ENCODE measurements around the gene CIDEB. TPM values are rescaled to one million over a fixed set of nuclear protein-coding genes. Genes with fewer than 3 reads are reported as not detected.

Gene CIDEB
- total RNA-seq, 1 experiment from 2014 or later: not detected

DNA sequence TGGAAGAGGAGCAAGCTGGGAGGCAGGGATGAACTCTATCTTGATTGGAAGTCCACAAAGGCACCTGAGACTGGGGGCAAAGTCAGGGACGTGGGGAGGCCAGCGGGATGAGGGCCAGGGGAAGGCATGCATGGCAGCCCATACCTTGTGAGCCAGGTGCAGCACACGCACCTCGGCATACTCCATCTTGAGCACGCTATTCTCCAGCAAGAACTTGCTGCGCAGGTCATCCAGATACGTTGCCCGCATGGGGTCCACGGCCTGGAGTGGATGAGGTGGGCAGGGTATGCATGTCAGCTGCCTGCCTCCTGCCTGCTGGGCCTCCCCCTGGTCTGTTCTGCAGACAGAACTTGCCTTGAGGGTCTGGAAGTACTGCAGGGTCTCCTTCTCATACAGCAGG lies 40.3 kb downstream of the CIDEB start:
- peaks cover 8% of the 10 kb centered on the region for H3K4me1 ChIP-seq (replicated peaks; ENCODE audit: insufficient read depth)
- ChIA-PET POLR2A (ENCODE audit: unreplicated experiment) (no interaction called here), CTCF (no interaction called here)
- no peaks in the 10 kb centered on the region for H3K9me2 ChIP-seq (ENCODE audit: insufficient read depth)
- intact Hi-C loops (cut with micrococcal nuclease; ENCODE audit: unreplicated experiment): no loop called here
- H3K27ac ChIP-seq: no peak overlapping the region
- no TSS peak for BruUV-seq (replicated peaks)
- no peaks in the 10 kb centered on the region for H3K27me3 ChIP-seq (ENCODE audit: insufficient read depth, low read depth)
- H3K79me2 ChIP-seq (ENCODE audit: low read depth): no peaks in the 10 kb centered on the region
- no peak overlapping the region for H2AFZ ChIP-seq
- no peaks in the 10 kb centered on the region for H3K36me3 ChIP-seq (ENCODE audit: low read depth)
- H3F3A ChIP-seq (ENCODE audit: insufficient read depth, low read depth): 0 out of 2 replicates have a peak, but pooled peaks cover 4% of the 10 kb centered on the region
- no peaks in the 10 kb centered on the region for H3K9me3 ChIP-seq (ENCODE audit: insufficient read depth, low read depth)
- H4K20me1 ChIP-seq (ENCODE audit: insufficient read depth): no peaks in the 10 kb centered on the region
- no peak overlapping the region for H3K4me2 ChIP-seq
- H3K4me3 ChIP-seq: no peak overlapping the region
- DNase-seq: no peak
- TF ChIP-seq, protein P1, sequence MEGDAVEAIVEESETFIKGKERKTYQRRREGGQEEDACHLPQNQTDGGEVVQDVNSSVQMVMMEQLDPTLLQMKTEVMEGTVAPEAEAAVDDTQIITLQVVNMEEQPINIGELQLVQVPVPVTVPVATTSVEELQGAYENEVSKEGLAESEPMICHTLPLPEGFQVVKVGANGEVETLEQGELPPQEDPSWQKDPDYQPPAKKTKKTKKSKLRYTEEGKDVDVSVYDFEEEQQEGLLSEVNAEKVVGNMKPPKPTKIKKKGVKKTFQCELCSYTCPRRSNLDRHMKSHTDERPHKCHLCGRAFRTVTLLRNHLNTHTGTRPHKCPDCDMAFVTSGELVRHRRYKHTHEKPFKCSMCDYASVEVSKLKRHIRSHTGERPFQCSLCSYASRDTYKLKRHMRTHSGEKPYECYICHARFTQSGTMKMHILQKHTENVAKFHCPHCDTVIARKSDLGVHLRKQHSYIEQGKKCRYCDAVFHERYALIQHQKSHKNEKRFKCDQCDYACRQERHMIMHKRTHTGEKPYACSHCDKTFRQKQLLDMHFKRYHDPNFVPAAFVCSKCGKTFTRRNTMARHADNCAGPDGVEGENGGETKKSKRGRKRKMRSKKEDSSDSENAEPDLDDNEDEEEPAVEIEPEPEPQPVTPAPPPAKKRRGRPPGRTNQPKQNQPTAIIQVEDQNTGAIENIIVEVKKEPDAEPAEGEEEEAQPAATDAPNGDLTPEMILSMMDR (conservative IDR thresholded peaks at IDR 0.05): no peak
- TF ChIP-seq EZH2 (IDR thresholded peaks at IDR 0.05; ENCODE audit: low read depth): no peak

DNA sequence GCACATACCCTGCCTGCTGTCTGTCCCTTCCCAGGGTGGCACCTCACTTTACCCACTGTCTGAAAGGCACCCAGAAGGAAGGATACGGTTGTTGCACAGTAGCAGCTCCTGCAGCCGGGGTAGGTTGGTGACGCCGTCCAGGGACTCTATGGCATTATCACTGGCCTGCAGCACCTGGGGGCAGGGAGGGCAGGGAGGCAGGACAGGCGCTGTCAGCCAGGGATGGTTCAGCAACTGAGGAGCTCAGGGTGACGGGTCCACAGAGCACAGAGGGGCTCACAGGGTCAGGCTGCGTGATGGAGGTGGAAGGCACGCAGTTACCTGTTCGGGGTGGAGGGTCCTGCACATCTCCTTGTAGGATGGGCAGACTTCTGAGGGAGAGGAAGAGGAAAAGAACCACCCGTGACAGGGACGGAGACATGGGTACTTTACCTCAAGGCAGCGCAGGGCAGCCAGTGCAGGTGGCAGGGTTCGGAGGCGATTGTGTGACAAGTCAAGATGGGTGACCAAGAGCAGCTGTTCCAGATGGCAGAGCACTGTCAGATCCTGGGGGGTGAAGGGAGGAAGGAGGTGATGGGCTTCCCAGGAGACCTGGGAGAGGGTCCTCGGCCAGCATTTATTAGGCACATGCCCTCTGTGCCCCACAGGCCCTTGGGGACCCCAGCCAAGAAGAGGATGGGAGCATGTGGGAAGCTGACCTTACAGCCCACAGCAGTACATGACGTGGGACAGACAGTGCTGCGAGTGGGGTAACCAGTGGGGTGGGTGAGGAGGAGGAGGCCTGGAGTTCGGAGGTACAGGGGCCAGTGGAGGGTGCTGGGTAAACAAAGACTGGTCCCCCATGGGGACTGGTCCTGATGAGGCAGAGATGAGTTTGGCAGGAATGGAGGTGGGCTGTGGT lies 41.2 kb downstream of the CIDEB start:
- no peak overlapping the region for H2AFZ ChIP-seq
- H3K4me3 ChIP-seq: no peak overlapping the region
- H3K4me2 ChIP-seq: no peak overlapping the region
- no peak overlapping the region for H3K27ac ChIP-seq
- CTCF ChIA-PET: no interaction called here
- no TSS peak for BruUV-seq (replicated peaks)
- no peaks in the 10 kb centered on the region for H4K20me1 ChIP-seq (ENCODE audit: insufficient read depth)
- H3F3A ChIP-seq (ENCODE audit: insufficient read depth, low read depth): no peaks in the 10 kb centered on the region
- no peaks in the 10 kb centered on the region for H3K9me2 ChIP-seq (ENCODE audit: insufficient read depth)
- no peaks in the 10 kb centered on the region for H3K27me3 ChIP-seq (ENCODE audit: insufficient read depth, low read depth)
- TF ChIP-seq, protein P1 (conservative IDR thresholded peaks at IDR 0.05): no peak
- no peak for TF ChIP-seq EZH2 (IDR thresholded peaks at IDR 0.05; ENCODE audit: low read depth)
- no peaks in the 10 kb centered on the region for H3K79me2 ChIP-seq (ENCODE audit: low read depth)
- no peaks in the 10 kb centered on the region for H3K36me3 ChIP-seq (ENCODE audit: low read depth)
- POLR2A ChIA-PET (ENCODE audit: unreplicated experiment): no interaction called here
- DNase-seq: no peak
- no peaks in the 10 kb centered on the region for H3K9me3 ChIP-seq (ENCODE audit: insufficient read depth, low read depth)
- peaks cover under 1% of the 10 kb centered on the region; the same call in 1 of the 2 replicates for H3K4me1 ChIP-seq (replicated peaks; ENCODE audit: insufficient read depth)
- intact Hi-C loops (cut with micrococcal nuclease; ENCODE audit: unreplicated experiment): no loop called here

DNA sequence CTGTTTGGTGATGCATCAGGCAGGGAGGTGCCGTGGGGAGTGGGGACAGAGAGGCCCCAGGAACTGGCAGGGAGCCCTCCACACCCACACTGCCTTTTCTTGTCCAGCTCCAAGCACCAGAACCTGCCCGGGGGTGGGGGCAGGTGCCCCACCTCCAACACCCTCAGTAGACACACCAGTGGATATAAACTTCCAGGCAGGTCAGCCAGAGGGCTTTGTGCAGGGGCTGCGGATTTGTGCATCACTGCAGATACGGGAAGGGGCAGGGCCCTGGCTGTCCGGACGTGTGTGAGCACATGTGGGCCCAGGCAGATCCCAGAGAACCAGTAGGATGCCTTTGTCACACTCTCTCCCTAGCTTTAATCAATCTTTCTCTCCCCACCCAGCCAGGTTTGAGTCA lies 43.5 kb downstream of the CIDEB start:
- H3K79me2 ChIP-seq (ENCODE audit: low read depth): no peaks in the 10 kb centered on the region
- no peak overlapping the region for H2AFZ ChIP-seq
- CTCF ChIA-PET: interaction anchor here (1.3 kb wide), 1 partner anchor 22 kb away, joined by 3 read pairs; the partner anchor contains the start of gene TINF2
- no peaks in the 10 kb centered on the region for H3F3A ChIP-seq (ENCODE audit: insufficient read depth, low read depth)
- no peak for TF ChIP-seq EZH2 (IDR thresholded peaks at IDR 0.05; ENCODE audit: low read depth)
- TF ChIP-seq, protein P1 (conservative IDR thresholded peaks at IDR 0.05): no peak
- H4K20me1 ChIP-seq (ENCODE audit: insufficient read depth): no peaks in the 10 kb centered on the region
- H3K27ac ChIP-seq: no peak overlapping the region
- BruUV-seq (replicated peaks): no TSS peak
- no peaks in the 10 kb centered on the region for H3K36me3 ChIP-seq (ENCODE audit: low read depth)
- H3K4me2 ChIP-seq: no peak overlapping the region
- H3K9me3 ChIP-seq (ENCODE audit: insufficient read depth, low read depth): no peaks in the 10 kb centered on the region
- POLR2A ChIA-PET (ENCODE audit: unreplicated experiment): interaction anchor here (0.5 kb wide), 1 partner anchor 116 kb away, joined by 8 read pairs; no protein-coding TSS in a partner anchor
- no peaks in the 10 kb centered on the region for H3K27me3 ChIP-seq (ENCODE audit: insufficient read depth, low read depth)
- intact Hi-C loops (cut with micrococcal nuclease; ENCODE audit: unreplicated experiment): no loop called here
- DNase-seq: peak in 1 of 2 experiments; percentile 8
- no peak overlapping the region for H3K4me3 ChIP-seq
- H3K9me2 ChIP-seq (ENCODE audit: insufficient read depth): no peaks in the 10 kb centered on the region
- H3K4me1 ChIP-seq (replicated peaks; ENCODE audit: insufficient read depth): no peaks in the 10 kb centered on the region

Measured in PC-9 (cell line).